Pancreas (tissue), 10 donors: Measurements from ENCODE around the gene CCDC186. TPM values are rescaled to one million over a fixed set of nuclear protein-coding genes. Genes with fewer than 3 reads are reported as not detected.

Source experiments
- ATAC-seq, 4 donors: fragments of 200-7000 bp; cut with Tn5 transposase; one replicate each; pipeline versions ENCODE4 v1.8.0 to v1.9.1; 2020; ENCODE audit warnings: mild to moderate bottlenecking in 4 of 4, moderate library complexity in 4 of 4
- DNase-seq, 6 donors: peaks; one replicate each; pipeline ENCODE4 v3.0.0-alpha.2; 2020
- FAIRE-seq: peaks from 2 replicates; lab custom pipeline; 2012; peaks lifted over from hg19 to GRCh38; lab: Jason Lieb, UNC
- H3K27ac ChIP-seq, 4 donors: fragments of 200-600 bp; sonication (generic); 1 replicate in 3 of 4; 2 replicates in 1 of 4; pipeline versions ENCODE4 v1.5.0 to v1.8.0; 2020
- H3K27me3 ChIP-seq, 4 donors: fragments of 200-600 bp; one replicate each; pipeline ENCODE4 v1.8.0; 2021
- H3K36me3 ChIP-seq, 3 donors: fragments of 200-600 bp; sonication (generic) in 1 of 3; one replicate each; pipeline versions ENCODE4 v1.5.0 to v1.8.0; 2020 to 2021
- H3K4me1 ChIP-seq, 3 donors: fragments of 200-600 bp; one replicate each; pipeline ENCODE4 v1.8.0; 2021
- H3K4me3 ChIP-seq, 4 donors: fragments of 200-600 bp; sonication (generic) in 2 of 4; one replicate each; pipeline versions ENCODE4 v1.5.0 to v1.8.0; 2020 to 2021
- H3K9me3 ChIP-seq, 4 donors: fragments of 200-600 bp; one replicate each; pipeline ENCODE4 v1.8.0; 2021
- WGBS, 2 donors: extraction: QIAGEN DNeasy Blood & Tissue Kit; methylation state at CpG; one replicate each; pipeline ENCODE4 v1.1.7; 2013; 5-methylcytosine and 5-hydroxymethylcytosine counted together
- intact Hi-C, 3 donors: fragments of 100-400 bp; cut with DNase I; formaldehyde crosslinking; loops; one replicate each; pipeline versions ENCODE4 v1.11.1 to v1.14.2; 2022
- polyA plus RNA-seq, 2 donors: library from polyadenylated mRNA; stranded (reverse); fragments of 200-250 nt; gene quantifications; one replicate each; pipeline ENCODE4 v1.2.3, GENCODE V29; 2013
- total RNA-seq, 6 donors: library from RNA; stranded (reverse); fragmentation: NEBNext Ultra II Directional in 4 of 6; extraction: Animal tissue kit (Norgen Biotek cat#: 25700) in 4 of 6; gene quantifications; one replicate each; pipeline versions ENCODE4 v1.2.1 to v1.2.4, GENCODE V29; 2021 to 2023
- TF ChIP-seq, protein P1 (sequence below), 4 donors: fragments of 200-600 bp; sonication (generic) in 3 of 4; IDR thresholded peaks; one replicate each; pipeline versions ENCODE4 v1.5.0 to v1.8.0; 2021; ENCODE audit warnings: antibody characterized with exemption in 4 of 4
- donor health status: healthy with polysubstance abuse.
- donor health status: DM: no; HTN: no; CAD: no; lungs with moderate emphysema.
- donor health status: DM: no; HTN: no; CAD: no.
- donor health status: control.
- donor health status: control.
- donor health status: Bipolar disorder and iron deficiency.
- donor health status: DM: yes; HTN: yes; CAD: no.
- donor health status: DM: no; HTN: no; CAD: no.
- donor health status: DM: no; HTN: no; CAD: no.
- donor health status: DM: yes; HTN: yes; CAD: no.

CCDC186 gene
- total and polyA plus RNA-seq, 8 donors, result 5.1 to 29.5 (median 22.6) TPM

DNA sequence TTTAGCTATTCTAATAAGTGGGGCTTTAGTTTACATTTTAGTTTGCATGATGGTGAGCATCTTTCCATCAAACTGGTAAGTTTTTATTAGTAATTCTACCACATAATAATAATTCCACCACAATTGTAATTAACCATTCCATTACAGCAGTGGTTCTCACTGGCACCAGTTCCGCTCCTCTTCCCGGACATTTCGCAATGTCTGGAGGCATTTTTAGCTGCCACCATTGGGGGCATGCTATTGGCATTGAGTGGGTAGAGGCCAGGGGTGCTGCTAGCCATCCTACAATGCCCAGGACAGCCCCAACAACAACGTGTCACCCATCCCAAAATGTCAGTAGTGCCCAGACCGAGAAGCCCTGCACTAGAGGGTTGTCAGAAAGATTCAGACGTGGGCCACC lies 98.9 kb downstream of the CCDC186 start:
- FAIRE-seq (no peak), ATAC-seq (no peak), DNase-seq (no peak)
- 85 to 90% methylated on average over 6 of the region's 6 CpGs for WGBS, 2 donors
- no peaks in the 10 kb centered on the region for H3K4me1 ChIP-seq
- no peaks in the 10 kb centered on the region for H3K27me3 ChIP-seq
- no peak overlapping the region for H3K4me3 ChIP-seq
- no peaks in the 10 kb centered on the region for H3K36me3 ChIP-seq
- TF ChIP-seq, protein P1, sequence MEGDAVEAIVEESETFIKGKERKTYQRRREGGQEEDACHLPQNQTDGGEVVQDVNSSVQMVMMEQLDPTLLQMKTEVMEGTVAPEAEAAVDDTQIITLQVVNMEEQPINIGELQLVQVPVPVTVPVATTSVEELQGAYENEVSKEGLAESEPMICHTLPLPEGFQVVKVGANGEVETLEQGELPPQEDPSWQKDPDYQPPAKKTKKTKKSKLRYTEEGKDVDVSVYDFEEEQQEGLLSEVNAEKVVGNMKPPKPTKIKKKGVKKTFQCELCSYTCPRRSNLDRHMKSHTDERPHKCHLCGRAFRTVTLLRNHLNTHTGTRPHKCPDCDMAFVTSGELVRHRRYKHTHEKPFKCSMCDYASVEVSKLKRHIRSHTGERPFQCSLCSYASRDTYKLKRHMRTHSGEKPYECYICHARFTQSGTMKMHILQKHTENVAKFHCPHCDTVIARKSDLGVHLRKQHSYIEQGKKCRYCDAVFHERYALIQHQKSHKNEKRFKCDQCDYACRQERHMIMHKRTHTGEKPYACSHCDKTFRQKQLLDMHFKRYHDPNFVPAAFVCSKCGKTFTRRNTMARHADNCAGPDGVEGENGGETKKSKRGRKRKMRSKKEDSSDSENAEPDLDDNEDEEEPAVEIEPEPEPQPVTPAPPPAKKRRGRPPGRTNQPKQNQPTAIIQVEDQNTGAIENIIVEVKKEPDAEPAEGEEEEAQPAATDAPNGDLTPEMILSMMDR (IDR thresholded peaks at IDR 0.05), result no peak
- H3K9me3 ChIP-seq, result no peaks in the 10 kb centered on the region
- H3K27ac ChIP-seq, result no peak overlapping the region
- intact Hi-C loops, result no loop called here

DNA sequence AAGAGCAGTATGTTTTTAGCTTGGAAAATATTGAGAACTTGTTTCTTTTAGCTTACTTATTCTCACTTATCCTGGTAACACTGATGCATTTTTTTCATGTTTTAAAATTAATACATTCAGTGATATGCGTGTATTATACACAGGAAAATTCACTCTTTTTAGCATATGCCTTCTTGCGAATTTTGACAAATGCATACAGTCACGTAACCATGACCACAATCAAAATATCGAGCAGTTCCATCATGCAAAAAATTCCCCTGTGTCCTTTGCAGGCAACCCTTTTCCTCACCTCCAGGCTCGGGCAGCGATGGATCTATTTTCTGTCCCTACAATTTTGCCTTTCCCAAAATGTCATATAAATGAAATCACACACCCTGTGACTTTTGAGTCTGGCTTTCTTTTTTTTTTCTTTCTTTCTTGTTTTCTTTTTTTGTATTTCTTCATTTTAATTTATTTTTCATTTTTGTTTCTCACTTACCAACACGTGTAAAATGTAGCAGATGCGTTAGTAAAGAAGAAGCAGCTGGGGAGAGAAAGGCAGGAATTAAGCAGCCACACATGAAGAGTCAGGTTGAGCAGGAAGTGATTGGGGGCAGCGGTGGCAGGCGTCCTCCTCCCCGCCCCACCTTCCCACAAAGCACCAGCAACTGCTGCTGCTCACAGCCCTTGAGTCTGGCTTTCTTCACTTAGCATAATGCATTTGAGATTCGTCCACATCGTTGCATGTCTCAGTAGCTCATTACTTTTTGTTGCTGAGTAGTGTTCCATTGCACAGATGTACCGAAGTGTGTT lies 100.4 kb downstream of the CCDC186 start:
- FAIRE-seq, result no peak
- no peaks in the 10 kb centered on the region for H3K36me3 ChIP-seq
- no peak for DNase-seq
- 57 to 69% methylated on average over 14 of the region's 14 CpGs for WGBS, 2 donors
- no peak overlapping the region for H3K4me3 ChIP-seq
- no peaks in the 10 kb centered on the region for H3K9me3 ChIP-seq
- H3K4me1 ChIP-seq, result no peaks in the 10 kb centered on the region
- intact Hi-C loops, result no loop called here
- peak in 1 of 4 donors; percentile 44 for ATAC-seq
- H3K27me3 ChIP-seq, result no peaks in the 10 kb centered on the region
- no peak overlapping the region for H3K27ac ChIP-seq
- TF ChIP-seq, protein P1 (IDR thresholded peaks at IDR 0.05), result no peak

DNA sequence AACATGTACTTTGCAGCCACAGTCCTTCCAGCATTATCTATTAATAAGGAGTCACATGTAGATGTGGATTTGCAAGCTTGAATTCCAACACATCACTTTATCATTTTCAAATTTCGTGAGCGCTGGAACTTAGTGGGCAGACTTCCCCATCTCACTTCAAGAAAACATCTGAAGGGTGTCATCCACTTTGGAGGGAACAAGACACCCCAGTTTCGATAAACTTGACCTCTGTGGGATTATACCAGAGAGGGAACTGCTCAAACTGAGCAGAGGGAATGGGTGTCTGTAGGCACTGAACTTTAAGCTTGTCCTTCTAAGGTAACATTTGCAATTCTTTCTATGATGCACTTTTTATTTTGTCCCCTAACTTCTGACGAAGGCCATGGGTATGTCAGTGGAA lies 102.8 kb downstream of the CCDC186 start:
- Histone ChIP-seq H3K4me1 (peaks cover 0 to 9% (median 0%) of the 10 kb centered on the region in 3 donors), H3K36me3 (no peaks in the 10 kb centered on the region), H3K27ac (no peak overlapping the region), H3K9me3 (no peaks in the 10 kb centered on the region), H3K27me3 (no peaks in the 10 kb centered on the region), H3K4me3 (no peak overlapping the region)
- 77 to 85% methylated on average over 4 of the region's 4 CpGs for WGBS, 2 donors
- ATAC-seq (no peak), DNase-seq (no peak), FAIRE-seq (no peak)
- intact Hi-C loops, result no loop called here
- TF ChIP-seq, protein P1 (IDR thresholded peaks at IDR 0.05), result no peak

Other genes with a start within 250 kb of the CCDC186 start
- 1 to 10 TPM in 3 of 6 donors, under 1 TPM in 3; 0.62 to 1.3 (median 0.97) TPM for gene ADRB1, start 130.3 kb downstream of the CCDC186 start, total RNA-seq
- gene ADRB1, start 130.3 kb downstream of the CCDC186 start, polyA plus RNA-seq, result 1 to 10 TPM in 1 of 2 donors, under 1 TPM in 1; 0.49 to 2.1 TPM
- gene TDRD1, start 5.2 kb upstream of the CCDC186 start, total RNA-seq, result 1 to 10 TPM in 2 of 6 donors, under 1 TPM in 4; 0.34 to 1.8 (median 0.88) TPM
- under 1 TPM; 0.08 to 0.26 TPM for gene TDRD1, start 5.2 kb upstream of the CCDC186 start, polyA plus RNA-seq
- gene VWA2, start 65.1 kb upstream of the CCDC186 start, total RNA-seq, result 1 to 10 TPM; 2.8 to 9.5 (median 5.6) TPM
- 1 to 10 TPM; 1.4 to 1.6 TPM for gene VWA2, start 65.1 kb upstream of the CCDC186 start, polyA plus RNA-seq
- 10 to 100 TPM in 2 of 6 donors, 1 to 10 TPM in 4; 4.4 to 19.9 (median 7.0) TPM for gene AFAP1L2, start 230.3 kb upstream of the CCDC186 start, total RNA-seq
- 1 to 10 TPM; 3.3 to 4.4 TPM for gene AFAP1L2, start 230.3 kb upstream of the CCDC186 start, polyA plus RNA-seq